ENCODE results near the gene MIER3. TPM values are rescaled to one million over a fixed set of nuclear protein-coding genes. Genes with fewer than 3 reads are reported as not detected.

MIER3 gene
- total and polyA plus RNA-seq, 2 of the 13 experiments (the other 11 are each of a cell fraction or from before 2014, with no cell fraction given) = 14.6 to 38.8 TPM

DNA sequence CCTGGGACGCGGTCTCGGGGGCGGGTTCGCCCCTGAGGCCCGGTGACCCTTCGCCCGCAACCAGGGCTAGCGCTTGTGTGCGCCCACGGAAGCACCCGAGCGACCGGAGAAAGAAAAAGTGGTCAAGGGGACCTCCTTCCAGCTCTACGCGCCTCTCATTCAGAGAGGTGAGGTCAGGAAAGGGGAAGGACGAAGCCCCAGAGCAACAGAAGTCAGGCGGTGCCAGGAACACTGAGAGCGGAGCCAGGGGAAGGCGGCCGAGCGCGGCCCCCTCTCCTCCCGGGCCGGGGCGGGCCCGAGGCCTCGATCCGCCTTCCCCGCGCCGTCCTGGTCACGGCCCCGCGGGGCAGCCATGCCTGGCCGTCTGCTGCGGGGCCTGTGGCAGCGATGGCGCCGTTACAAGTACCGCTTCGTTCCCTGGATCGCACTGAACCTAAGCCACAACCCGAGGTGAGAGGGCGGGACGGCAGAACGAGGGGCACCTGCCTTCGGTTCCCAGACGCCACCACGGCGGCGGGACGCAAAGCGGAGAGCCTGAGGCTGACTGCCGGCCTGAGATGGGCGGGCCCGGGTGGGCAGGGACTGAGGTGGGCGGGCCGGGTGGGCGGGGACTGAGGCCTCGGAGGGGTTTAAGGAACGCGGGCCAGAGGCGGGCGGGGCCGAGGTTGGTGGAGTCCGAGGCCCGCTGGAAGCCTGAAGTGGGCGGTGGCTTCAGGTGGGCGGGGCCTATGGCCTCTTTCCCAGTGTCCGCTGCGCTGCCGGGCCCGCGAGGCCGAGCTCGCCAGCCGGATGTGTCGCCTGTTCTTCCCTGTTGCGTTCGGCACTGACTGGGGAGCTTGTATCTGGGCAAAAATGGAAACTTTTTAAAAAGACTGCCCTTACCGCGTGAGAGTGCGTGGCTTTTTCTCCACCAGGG is 42.4 kb downstream of the MIER3 start, which contains the start of gene SETD9 (continued):
- peak; percentile 91; the same call in 1 of the 2 replicates for TF ChIP-seq KDM5B (CRISPR knock-in tag; IDR thresholded peaks at IDR 0.05; ENCODE audit: borderline replicate concordance)
- TF ChIP-seq ZNF768 (CRISPR knock-in tag; IDR thresholded peaks at IDR 0.05) = peak; percentile 41
- no peak; the same call in none of the 2 replicates for TF ChIP-seq ZNF160 (CRISPR knock-in tag; IDR thresholded peaks at IDR 0.05)
- peak; percentile 71; the same call in 1 of the 2 replicates for TF ChIP-seq ZFP36L1 (CRISPR knock-in tag; IDR thresholded peaks at IDR 0.05)
- TF ChIP-seq RORA (CRISPR knock-in tag; IDR thresholded peaks at IDR 0.05) = no peak
- no peak for TF ChIP-seq ZNF678 (CRISPR knock-in tag; IDR thresholded peaks at IDR 0.05)
- no peak for TF ChIP-seq LRRFIP1 (CRISPR knock-in tag; conservative IDR thresholded peaks at IDR 0.05)
- peak; percentile 45; the same call in 1 of the 2 replicates for TF ChIP-seq SP5 (CRISPR knock-in tag; IDR thresholded peaks at IDR 0.05; ENCODE audit: borderline replicate concordance, low read depth)
- TF ChIP-seq DPF2 (CRISPR knock-in tag; IDR thresholded peaks at IDR 0.05; ENCODE audit: borderline replicate concordance, low read depth) = no peak
- 0 out of 2 replicates have a peak, but pooled peaks have one; percentile 45 for TF ChIP-seq MXD4 (CRISPR knock-in tag; IDR thresholded peaks at IDR 0.05)
- TF ChIP-seq PTBP1 (IDR thresholded peaks at IDR 0.05; ENCODE audit: low read depth, low read length, poor library complexity, severe bottlenecking) = no peak
- TF ChIP-seq ZNF704 (CRISPR knock-in tag; IDR thresholded peaks at IDR 0.05; ENCODE audit: borderline replicate concordance) = no peak; the same call in 1 of the 2 replicates
- no peak; the same call in 1 of the 2 replicates for TF ChIP-seq ZNF543 (CRISPR knock-in tag; IDR thresholded peaks at IDR 0.05)
- peak; percentile 16; the same call in 1 of the 2 replicates for TF ChIP-seq KDM4B (CRISPR knock-in tag; IDR thresholded peaks at IDR 0.05)
- TF ChIP-seq, protein P1, sequence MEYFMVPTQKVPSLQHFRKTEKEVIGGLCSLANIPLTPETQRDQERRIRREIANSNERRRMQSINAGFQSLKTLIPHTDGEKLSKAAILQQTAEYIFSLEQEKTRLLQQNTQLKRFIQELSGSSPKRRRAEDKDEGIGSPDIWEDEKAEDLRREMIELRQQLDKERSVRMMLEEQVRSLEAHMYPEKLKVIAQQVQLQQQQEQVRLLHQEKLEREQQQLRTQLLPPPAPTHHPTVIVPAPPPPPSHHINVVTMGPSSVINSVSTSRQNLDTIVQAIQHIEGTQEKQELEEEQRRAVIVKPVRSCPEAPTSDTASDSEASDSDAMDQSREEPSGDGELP (IDR thresholded peaks at IDR 0.05; ENCODE audit: borderline replicate concordance, low read depth) = peak; percentile 30; the same call in 1 of the 2 replicates
- no peak for TF ChIP-seq ZNF136 (CRISPR knock-in tag; IDR thresholded peaks at IDR 0.05; ENCODE audit: low read depth)
- 0 out of 2 replicates have a peak, but pooled peaks have one; percentile 59 for TF ChIP-seq ZNF253 (CRISPR knock-in tag; IDR thresholded peaks at IDR 0.05; ENCODE audit: borderline replicate concordance)
- no peak; the same call in 1 of the 2 replicates for TF ChIP-seq FOXA3 (CRISPR knock-in tag; IDR thresholded peaks at IDR 0.05)
- peak; percentile 88 for TF ChIP-seq AGO2 (optimal IDR thresholded peaks at IDR 0.05; ENCODE audit: low read depth, low read length)
- TF ChIP-seq TBP (CRISPR knock-in tag; IDR thresholded peaks at IDR 0.05) = no peak
- 0 out of 2 replicates have a peak, but pooled peaks have one; percentile 21 for TF ChIP-seq FOSL2 (CRISPR knock-in tag; IDR thresholded peaks at IDR 0.05)
- TF ChIP-seq, protein P2, sequence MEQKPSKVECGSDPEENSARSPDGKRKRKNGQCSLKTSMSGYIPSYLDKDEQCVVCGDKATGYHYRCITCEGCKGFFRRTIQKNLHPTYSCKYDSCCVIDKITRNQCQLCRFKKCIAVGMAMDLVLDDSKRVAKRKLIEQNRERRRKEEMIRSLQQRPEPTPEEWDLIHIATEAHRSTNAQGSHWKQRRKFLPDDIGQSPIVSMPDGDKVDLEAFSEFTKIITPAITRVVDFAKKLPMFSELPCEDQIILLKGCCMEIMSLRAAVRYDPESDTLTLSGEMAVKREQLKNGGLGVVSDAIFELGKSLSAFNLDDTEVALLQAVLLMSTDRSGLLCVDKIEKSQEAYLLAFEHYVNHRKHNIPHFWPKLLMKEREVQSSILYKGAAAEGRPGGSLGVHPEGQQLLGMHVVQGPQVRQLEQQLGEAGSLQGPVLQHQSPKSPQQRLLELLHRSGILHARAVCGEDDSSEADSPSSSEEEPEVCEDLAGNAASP (CRISPR knock-in tag; IDR thresholded peaks at IDR 0.05; ENCODE audit: borderline replicate concordance) = 0 out of 2 replicates have a peak, but pooled peaks have one; percentile 25
